GM19324 (cell line): ENCODE measurements around the gene DNM3.

Experiments used
- ATAC-seq: cut with Tn5 transposase; IDR thresholded peaks from one replicate; pipeline ENCODE4 v1.9.1; 2021; ENCODE audit warnings: mild to moderate bottlenecking, moderate library complexity; ENCODE audit not compliant: unreplicated experiment, low FRiP score

The DNM3 gene

GRCh38 chr1:172132836-172133235 is 291.5 kb downstream of the DNM3 start:
- no peak for ATAC-seq

GRCh38 chr1:172134087-172134731 is 292.9 kb downstream of the DNM3 start:
- no peak for ATAC-seq

- ATAC-seq = no peak
These were observed 293.9 kb downstream of the DNM3 start for GRCh38 chr1:172135076-172135672.

GRCh38 chr1:172135978-172136610 is 294.8 kb downstream of the DNM3 start:
- no peak for ATAC-seq

- ATAC-seq = no peak
These were observed 295.6 kb downstream of the DNM3 start for GRCh38 chr1:172136925-172137324.

- no peak for ATAC-seq
These were observed 296.6 kb downstream of the DNM3 start for GRCh38 chr1:172137703-172138454.

- ATAC-seq = no peak
These were observed 297.3 kb downstream of the DNM3 start for GRCh38 chr1:172138634-172139033.

- no peak for ATAC-seq
These were observed 297.9 kb downstream of the DNM3 start for GRCh38 chr1:172139196-172139595.

GRCh38 chr1:172140072-172140471 is 298.8 kb downstream of the DNM3 start:
- ATAC-seq = no peak

- no peak for ATAC-seq
These were observed 299.3 kb downstream of the DNM3 start for GRCh38 chr1:172140591-172140990.

GRCh38 chr1:172141341-172141881 is 300.1 kb downstream of the DNM3 start:
- no peak for ATAC-seq

GRCh38 chr1:172142324-172142723 is 301.0 kb downstream of the DNM3 start:
- ATAC-seq = no peak

GRCh38 chr1:172143384-172144055 is 302.2 kb downstream of the DNM3 start:
- ATAC-seq = no peak

- no peak for ATAC-seq
These were observed 303.3 kb downstream of the DNM3 start for GRCh38 chr1:172144445-172145061.

- ATAC-seq = no peak
These were observed 303.9 kb downstream of the DNM3 start for GRCh38 chr1:172145231-172145651.

GRCh38 chr1:172145656-172146055 is 304.4 kb downstream of the DNM3 start:
- ATAC-seq = no peak

GRCh38 chr1:172146141-172146850 is 305.0 kb downstream of the DNM3 start:
- ATAC-seq = no peak

- no peak for ATAC-seq
These were observed 306.2 kb downstream of the DNM3 start for GRCh38 chr1:172147541-172147940.

- no peak for ATAC-seq
These were observed 306.9 kb downstream of the DNM3 start for GRCh38 chr1:172148213-172148612.
